GM18511 (cell line): ENCODE data around the gene CAPZB.
"Not testable (repeated sequence)": the region's sequence is repeated elsewhere in the genome, so short reads cannot be mapped to it uniquely, and the experiment has no call there.

ENCODE experiments used
- ATAC-seq: cut with Tn5 transposase; IDR thresholded peaks from one replicate; pipeline ENCODE4 v1.9.1; 2021; ENCODE audit warnings: mild to moderate bottlenecking, moderate library complexity; ENCODE audit not compliant: unreplicated experiment

CAPZB gene

GRCh38 chr1:19499887-19500286 lies 14.5 kb upstream of the CAPZB start:
- not testable (repeated sequence) for ATAC-seq

DNA sequence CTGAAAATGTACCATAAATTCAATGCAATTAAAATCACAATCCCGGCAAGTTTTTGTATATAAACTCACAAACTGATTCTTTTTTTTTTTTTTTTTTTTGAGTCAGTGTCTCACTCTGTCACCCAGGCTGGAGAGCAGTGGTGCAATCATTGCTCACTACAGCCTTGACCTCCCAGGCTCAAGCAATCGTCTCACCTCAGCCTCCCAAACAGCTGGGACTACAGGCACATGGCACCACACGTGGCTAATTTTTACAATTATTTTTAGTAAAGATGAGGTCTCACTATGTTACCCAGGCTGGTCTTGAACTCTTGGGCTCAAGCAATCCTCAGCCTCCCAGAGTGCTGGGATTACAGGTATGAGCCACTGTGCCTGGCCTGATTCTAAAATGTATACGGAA lies 12.1 kb upstream of the CAPZB start:
- not testable (repeated sequence) for ATAC-seq

- ATAC-seq = no peak
Measured at GRCh38 chr1:19496527-19496874, 11.2 kb upstream of the CAPZB start.

GRCh38 chr1:19495799-19496526 lies 10.6 kb upstream of the CAPZB start:
- no peak for ATAC-seq

- no peak for ATAC-seq
Measured at GRCh38 chr1:19495000-19495656, 9.8 kb upstream of the CAPZB start.

DNA sequence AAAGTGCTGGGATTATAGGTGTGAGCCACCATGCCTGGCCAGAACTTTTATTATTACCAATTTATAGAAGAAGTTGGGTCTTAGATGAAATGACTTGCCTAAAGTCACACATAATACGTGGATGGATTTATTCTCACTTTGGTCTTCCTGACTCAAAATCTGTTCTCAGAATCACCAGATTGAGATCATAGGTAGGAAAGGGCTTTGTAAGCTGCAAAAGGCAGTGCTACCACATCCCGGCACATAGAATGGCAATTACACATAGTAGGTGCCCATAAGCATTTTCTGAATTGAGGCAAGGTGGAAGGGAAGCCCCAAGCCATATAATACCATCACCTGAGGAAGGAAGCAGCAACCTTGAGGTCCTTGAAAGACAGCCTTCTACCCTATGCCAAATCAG lies 8.2 kb upstream of the CAPZB start:
- no peak for ATAC-seq

- ATAC-seq = no peak
Measured at GRCh38 chr1:19489996-19490395, 4.7 kb upstream of the CAPZB start.

DNA sequence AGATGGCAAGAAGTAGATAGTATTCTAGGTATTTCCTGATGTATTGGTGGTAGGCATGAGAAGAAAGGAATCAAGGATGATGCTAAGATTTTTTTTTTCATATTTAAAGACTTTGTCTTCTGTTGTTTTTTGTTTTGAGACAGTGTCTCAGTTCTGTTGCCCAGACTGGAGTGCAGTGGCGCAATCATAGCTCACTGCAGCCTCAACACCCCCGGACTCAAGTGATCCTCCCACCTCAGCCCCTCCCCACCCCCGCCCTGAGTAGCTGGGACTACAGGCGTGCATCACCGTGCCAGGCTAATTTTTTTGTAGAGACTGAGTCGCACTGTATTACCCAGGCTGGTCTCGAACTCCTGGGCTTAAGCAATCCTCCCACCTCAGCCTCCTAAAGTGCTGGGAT lies 2.8 kb upstream of the CAPZB start:
- ATAC-seq = no peak

DNA sequence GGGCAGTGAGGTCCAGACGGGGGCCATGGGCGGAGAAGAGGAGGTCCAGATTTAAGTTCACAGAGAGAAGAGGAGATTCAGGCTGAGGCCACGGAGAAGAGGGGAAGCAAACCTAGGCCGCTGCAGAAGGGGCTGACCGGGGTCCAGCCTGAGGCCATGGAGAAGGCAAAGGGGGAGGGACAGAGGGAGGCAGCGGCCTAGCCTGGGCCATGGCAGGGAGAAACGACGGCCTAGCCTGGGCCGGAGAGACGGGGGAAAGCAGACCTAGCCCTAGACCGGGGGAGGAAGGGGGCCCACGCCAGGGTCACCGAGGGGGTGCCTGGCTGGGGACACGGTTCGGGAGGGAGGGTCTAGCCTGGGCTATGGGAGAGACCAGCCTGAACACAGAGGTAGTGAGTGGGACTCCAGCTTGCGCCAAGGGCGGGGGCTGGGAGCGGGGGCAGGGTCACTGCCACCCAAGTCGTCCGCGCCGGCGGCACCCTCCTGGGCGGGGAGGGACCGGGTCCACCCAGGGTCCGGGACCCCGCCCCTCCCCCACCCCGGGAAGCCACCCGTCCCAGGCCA lies 459 bp downstream of the CAPZB start:
- ATAC-seq = peak; percentile 22

DNA sequence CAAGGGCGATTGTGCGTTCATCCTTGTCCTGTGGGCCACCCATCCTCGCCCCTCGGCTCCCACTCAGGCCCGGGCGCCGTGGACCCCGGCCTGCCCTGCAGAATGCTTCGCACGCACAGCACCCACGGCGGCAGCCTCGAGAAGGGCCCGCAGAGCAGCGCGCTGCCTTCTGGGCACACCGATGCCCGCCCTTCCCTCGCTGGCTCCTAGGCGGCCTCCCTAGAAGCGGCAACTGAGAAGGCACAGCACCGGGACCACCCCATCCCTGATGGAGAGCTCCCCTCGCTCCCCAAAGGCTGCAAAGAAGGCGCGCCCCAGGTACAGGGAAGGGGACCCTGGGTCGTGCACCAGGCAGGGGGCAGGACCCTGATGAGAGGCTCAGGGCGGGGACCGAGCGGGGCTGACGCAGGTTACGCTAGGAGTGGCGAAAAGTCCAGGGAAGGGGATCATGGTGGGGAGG lies 971 bp downstream of the CAPZB start:
- no peak for ATAC-seq

- no peak for ATAC-seq
Measured at GRCh38 chr1:19483691-19484090, 1.6 kb downstream of the CAPZB start.

- ATAC-seq = no peak
Measured at GRCh38 chr1:19483261-19483660, 2.1 kb downstream of the CAPZB start.

DNA sequence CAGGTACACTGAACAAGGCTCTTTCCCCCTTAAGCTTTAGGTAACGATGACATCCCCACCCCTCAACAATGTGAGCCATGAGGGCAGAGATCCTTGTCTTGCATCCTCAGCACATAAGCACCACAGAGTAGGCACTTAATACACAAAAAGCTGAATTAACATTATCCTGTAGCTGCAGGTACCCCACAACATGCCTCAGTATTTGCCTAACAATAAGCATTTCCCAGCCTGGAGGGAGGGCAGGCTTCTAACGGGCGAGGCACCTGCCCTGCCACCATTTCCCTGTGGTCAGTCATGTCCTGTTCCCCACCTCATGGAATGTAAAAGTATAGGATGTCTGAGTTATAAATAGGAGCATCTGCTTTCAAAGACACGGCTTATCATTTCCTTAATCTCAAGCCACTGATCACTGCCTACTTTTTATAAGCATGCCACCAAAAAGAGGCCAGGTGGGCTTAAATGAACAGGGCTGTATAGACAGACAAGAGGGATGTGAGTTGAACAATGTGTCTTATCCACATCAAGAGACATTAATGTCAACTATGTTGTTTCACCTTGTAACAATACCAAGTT lies 3.4 kb downstream of the CAPZB start:
- ATAC-seq = no peak

DNA sequence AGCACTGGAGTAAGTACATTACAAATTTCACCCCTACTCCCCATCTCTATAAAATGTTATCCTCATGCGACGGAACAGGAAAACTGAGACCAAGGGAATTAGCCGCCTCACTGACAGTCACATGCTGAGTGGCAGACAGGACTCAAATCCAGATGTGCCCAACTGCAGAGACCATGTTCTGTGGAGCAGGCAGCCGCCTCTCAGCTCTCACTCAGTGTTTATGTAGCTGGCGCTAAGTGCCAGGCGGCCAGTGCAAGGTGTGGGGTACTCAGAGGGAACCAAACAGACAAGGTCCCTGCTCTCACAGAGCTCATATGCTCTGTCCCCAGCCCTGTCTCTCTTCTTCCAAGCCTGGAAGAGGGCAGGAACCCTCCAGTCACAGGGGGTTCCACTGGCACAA lies 5.1 kb downstream of the CAPZB start:
- no peak for ATAC-seq

DNA sequence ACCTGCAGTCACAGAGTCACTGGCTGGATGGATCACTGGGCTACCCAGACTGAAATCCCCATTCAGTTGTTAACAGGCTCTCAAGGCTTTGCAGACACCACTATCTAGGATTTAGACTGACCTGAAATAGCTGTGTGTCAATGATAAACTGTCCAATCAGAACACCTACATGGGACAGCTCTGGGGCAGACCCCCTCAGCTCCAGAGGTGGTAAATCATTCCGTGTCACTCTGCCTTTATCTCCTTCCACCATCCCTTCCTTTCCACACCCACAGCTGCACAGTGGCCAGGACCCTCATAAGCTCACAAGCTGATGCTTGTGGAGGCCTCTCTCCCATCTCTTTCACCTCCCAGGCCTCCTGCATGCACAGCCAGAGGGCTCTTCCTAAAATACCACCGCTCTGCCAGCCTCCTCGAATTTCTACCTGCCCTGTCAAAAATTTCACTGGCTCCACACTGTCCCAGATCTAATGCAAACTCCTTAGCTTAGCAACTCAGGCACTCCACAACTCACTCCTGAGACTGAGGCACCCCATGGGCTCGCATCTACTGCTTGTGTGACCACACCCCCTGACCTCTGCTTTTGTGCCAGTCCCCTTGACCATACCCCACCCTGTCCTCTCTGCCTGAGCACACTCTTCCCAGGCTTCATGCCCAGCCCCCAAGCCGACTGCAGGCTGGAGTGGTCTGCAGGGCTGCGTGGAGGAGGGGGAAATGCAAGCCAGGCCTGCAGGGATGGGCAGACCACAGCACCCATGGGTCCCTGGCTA lies 5.8 kb downstream of the CAPZB start:
- ATAC-seq = no peak

DNA sequence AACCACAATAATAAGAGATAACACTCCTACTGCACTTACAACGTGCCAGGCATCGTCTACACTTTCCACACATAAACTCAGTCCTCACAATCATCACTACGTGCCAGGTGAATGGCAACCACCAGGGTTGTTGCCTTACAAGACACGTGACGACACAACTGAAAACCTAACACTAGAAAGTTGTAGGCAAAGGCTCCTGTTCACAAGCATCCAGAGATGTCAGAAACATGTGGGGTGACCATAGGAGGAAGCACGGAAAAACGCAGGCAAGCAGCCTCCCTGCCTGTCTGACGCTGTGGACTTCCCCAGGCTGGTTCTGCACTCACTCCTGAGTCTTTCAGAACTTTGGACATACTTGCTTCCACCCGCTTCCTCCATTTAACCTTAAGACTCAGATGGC lies 7.0 kb downstream of the CAPZB start:
- no peak for ATAC-seq

DNA sequence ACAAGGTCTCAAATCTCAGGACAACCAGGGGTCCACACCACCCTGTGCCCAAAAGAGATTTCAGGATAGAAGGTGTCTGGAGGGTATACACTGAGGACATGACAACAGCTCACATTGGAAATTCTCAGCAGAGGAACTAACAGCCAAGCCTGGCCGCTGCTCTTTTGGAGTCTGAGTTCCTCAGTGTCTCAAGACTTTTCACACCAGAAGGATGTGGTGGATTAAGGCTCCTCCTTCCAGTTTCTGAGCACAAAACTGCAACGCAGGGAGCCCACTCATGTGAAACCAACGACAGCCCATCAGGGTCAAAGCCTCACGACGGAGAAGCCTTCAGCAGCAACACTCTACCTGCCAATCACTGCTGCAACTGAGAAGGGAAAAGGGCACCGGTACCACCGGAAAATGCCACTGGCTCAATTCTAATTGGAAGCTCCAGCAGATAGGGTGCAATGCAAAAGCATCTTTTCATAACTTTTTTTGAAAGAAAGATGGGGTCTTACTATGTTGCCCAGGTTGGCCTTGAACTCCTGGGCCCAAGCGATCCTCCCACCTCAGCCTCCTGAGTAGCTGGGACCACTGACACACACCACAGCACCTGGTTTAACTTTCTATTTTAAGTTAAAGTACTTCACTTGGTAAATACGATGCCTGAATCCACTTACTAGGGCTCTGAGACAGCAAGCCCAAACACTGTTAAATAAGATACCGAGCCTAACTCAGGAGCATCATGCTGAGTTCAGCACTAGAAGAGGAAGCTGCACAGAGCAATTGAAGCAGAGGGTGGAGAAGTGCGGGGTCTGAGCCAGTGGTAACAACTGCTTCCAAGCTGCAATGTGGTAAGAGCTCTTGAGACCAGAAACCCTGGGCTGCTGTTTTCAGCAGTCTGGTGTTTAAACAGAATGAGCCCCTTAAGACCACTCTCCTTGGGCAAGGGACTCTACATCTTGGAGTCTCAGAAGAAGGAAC lies 7.8 kb downstream of the CAPZB start:
- ATAC-seq = peak; percentile 78

DNA sequence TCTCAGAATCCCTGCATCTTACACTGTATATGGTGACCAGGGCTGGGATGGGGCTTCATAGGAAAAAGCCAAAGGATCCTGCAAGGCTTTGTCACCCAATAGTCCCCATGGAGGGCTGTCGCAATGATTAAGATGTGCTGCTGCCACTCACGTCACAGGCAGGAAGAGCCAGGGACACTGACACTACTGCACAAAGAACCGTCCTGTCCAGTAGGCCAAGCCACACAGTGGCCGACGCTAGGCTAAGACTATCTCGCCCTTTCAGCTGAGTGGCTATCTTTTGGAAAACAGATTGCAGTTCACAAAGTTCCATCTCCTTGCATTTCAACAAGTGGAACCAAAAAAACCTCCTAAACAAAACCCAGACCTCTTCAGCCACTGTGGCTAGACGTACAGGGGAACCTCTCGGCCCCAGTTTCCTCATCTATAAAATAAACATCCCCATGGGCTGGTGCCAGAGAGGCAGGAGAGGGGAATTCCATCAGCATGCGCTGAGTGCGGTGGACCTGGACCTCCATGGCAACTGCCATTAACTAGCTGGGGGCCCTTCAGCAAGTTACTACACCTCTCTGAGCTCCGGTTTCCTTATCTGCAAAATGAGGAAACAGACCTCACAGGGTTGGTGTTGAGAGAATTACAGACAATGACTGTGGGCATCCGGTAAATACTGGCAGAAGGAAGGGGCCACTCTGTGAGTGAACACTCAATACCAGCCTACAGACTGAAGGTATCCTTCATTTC lies 8.7 kb downstream of the CAPZB start:
- ATAC-seq = peak; percentile 80

DNA sequence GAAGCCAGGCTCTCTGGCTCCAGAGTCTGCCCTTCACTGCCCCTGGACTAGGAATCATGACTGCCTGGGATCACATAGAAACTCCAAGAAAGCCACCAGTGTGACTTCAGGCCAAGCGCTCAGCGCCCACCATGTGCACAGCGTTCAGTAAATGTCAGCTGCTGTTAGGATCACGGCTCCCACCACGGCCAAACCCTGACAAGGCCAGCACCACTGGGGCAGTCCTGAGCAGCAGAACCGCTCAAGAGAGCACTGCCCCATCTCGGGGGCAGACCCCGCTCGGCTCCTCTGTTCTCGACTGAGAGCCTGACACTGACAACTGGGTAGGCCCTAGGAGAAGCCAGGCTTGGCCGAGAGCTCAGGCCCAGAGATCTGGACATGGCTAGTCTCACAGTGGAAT lies 10.0 kb downstream of the CAPZB start:
- ATAC-seq = no peak
